ENCODE data around the gene SLC15A1. TPM values are rescaled to one million over a fixed set of nuclear protein-coding genes. Genes with fewer than 3 reads are reported as not detected.

The SLC15A1 gene
- total RNA-seq, 4 donors from 2014 or later: not detected

DNA sequence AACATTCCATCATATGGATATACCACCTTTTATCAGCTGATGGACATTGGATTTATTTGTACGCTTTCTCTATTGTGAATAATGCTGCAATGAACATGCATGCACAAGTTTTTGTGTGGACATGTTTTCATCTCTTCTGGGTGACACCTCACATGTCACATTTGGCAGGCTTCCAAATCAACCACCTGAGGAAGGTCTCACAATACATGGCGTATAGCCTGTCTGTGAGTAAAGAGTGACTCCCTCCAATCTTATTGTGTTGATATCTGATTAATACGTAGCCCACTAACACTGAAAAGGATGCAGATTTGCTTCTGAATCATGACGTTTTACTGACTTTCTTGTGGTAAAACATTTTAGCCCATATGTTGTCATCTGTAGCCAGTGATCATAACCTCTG, 61.1 kb downstream of the SLC15A1 start:
- in situ Hi-C loops (cut with MboI; ENCODE audit: low sequenced_read_pairs in 4 of 4): no loop called here
- no peaks in the 10 kb centered on the region for H3K36me3 ChIP-seq

GRCh38 chr13:98690348-98691022, 62.0 kb downstream of the SLC15A1 start:
- H3K4me3 ChIP-seq: no peak overlapping the region
- no peak for ATAC-seq
- intact Hi-C loops (cut with DNase I; ENCODE audit: low total_unique reads) (no loop called here), in situ Hi-C loops (cut with MboI; ENCODE audit: low sequenced_read_pairs in 4 of 4) (no loop called here)
- no peaks in the 10 kb centered on the region for H3K27me3 ChIP-seq
- no peaks in the 10 kb centered on the region for H3K36me3 ChIP-seq
- no peak overlapping the region for H3K27ac ChIP-seq
- TF ChIP-seq POLR2A (IDR thresholded peaks at IDR 0.05) (no peak), CTCF (IDR thresholded peaks at IDR 0.05 in 4 of 5, conservative IDR thresholded peaks at IDR 0.05 in 1 of 5) (no peak)
- no peaks in the 10 kb centered on the region for H3K9me3 ChIP-seq
- DNase-seq: no peak
- H3K4me1 ChIP-seq: no peaks in the 10 kb centered on the region

More for the DNA sequence above, 61.1 kb downstream of the SLC15A1 start:
- no peaks in the 10 kb centered on the region for H3K9me3 ChIP-seq
- TF ChIP-seq CTCF (IDR thresholded peaks at IDR 0.05 in 4 of 5, conservative IDR thresholded peaks at IDR 0.05 in 1 of 5) (no peak), POLR2A (IDR thresholded peaks at IDR 0.05) (no peak)
- no peak overlapping the region for H3K27ac ChIP-seq
- DNase-seq (no peak), ATAC-seq (no peak)
- no peak overlapping the region for H3K4me3 ChIP-seq
- H3K4me1 ChIP-seq: no peaks in the 10 kb centered on the region
- intact Hi-C loops (cut with DNase I; ENCODE audit: low total_unique reads): no loop called here
- no peaks in the 10 kb centered on the region for H3K27me3 ChIP-seq

- H3K9me3 ChIP-seq: no peaks in the 10 kb centered on the region
- in situ Hi-C loops (cut with MboI; ENCODE audit: low sequenced_read_pairs in 4 of 4): no loop called here
- no peaks in the 10 kb centered on the region for H3K4me1 ChIP-seq
- no peak overlapping the region for H3K27ac ChIP-seq
- TF ChIP-seq POLR2A (IDR thresholded peaks at IDR 0.05): no peak
- no peaks in the 10 kb centered on the region for H3K27me3 ChIP-seq
- DNase-seq (no peak), ATAC-seq (no peak)
- no peaks in the 10 kb centered on the region for H3K36me3 ChIP-seq
- H3K4me3 ChIP-seq: no peak overlapping the region
- intact Hi-C loops (cut with DNase I; ENCODE audit: low total_unique reads): no loop called here
These were observed 63.0 kb downstream of the SLC15A1 start for GRCh38 chr13:98689347-98689968.

- no peak for DNase-seq
- ATAC-seq: no peak
- intact Hi-C loops (cut with DNase I; ENCODE audit: low total_unique reads) (no loop called here), in situ Hi-C loops (cut with MboI; ENCODE audit: low sequenced_read_pairs in 4 of 4) (no loop called here)
- H3K36me3 ChIP-seq: no peaks in the 10 kb centered on the region
- H3K9me3 ChIP-seq: no peaks in the 10 kb centered on the region
- TF ChIP-seq CTCF (IDR thresholded peaks at IDR 0.05 in 4 of 5, conservative IDR thresholded peaks at IDR 0.05 in 1 of 5) (no peak), POLR2A (IDR thresholded peaks at IDR 0.05) (no peak)
- H3K27ac ChIP-seq: no peak overlapping the region
- no peak overlapping the region for H3K4me3 ChIP-seq
- H3K27me3 ChIP-seq: no peaks in the 10 kb centered on the region
- H3K4me1 ChIP-seq: no peaks in the 10 kb centered on the region
These were observed 64.1 kb downstream of the SLC15A1 start for GRCh38 chr13:98688373-98688772.

DNA sequence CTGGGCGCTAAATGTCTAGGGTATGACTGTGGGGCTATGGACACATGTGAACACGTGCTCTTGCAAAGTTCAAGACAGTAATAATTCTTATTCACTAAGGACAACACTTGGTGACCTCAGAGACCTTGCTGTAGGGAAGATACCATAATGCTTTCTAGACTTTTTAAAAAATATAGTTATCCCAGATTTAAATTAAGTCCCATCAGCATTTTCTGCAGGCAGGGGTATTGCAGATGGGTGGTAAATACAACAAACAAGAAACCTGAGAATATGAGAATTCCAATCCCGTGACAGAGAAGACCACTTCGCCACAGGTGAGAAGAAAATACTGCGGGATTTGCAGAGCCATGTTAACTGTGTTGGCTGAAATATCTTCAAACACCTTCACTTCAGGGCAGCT, 65.2 kb downstream of the SLC15A1 start:
- no peaks in the 10 kb centered on the region for H3K36me3 ChIP-seq
- DNase-seq (no peak), ATAC-seq (no peak)
- intact Hi-C loops (cut with DNase I; ENCODE audit: low total_unique reads) (no loop called here), in situ Hi-C loops (cut with MboI; ENCODE audit: low sequenced_read_pairs in 4 of 4) (no loop called here)
- TF ChIP-seq CTCF (IDR thresholded peaks at IDR 0.05 in 4 of 5, conservative IDR thresholded peaks at IDR 0.05 in 1 of 5) (no peak), POLR2A (IDR thresholded peaks at IDR 0.05) (no peak)
- no peaks in the 10 kb centered on the region for H3K27me3 ChIP-seq
- H3K9me3 ChIP-seq: no peaks in the 10 kb centered on the region
- H3K4me3 ChIP-seq: no peak overlapping the region
- no peaks in the 10 kb centered on the region for H3K4me1 ChIP-seq
- no peak overlapping the region for H3K27ac ChIP-seq

All from gastrocnemius medialis (tissue), 4 donors.